GM12892 (cell line): ENCODE measurements around the gene IGDCC3.

Experiments
- POLR2A ChIP-seq: IDR thresholded peaks from 2 replicates; pipeline ENCODE4 v1.6.1; 2011; ENCODE audit warnings: low read depth, low read length, control low read depth
- POLR2AphosphoS5 ChIP-seq: IDR thresholded peaks from 2 replicates; pipeline ENCODE4 v1.6.1; 2011; ENCODE audit warnings: low read depth, low read length, control low read depth
- TAF1 ChIP-seq: IDR thresholded peaks from 2 replicates; pipeline ENCODE4 v1.6.1; 2011; ENCODE audit warnings: low read depth, mild to moderate bottlenecking, control low read depth, low read length, borderline replicate concordance

DNA sequence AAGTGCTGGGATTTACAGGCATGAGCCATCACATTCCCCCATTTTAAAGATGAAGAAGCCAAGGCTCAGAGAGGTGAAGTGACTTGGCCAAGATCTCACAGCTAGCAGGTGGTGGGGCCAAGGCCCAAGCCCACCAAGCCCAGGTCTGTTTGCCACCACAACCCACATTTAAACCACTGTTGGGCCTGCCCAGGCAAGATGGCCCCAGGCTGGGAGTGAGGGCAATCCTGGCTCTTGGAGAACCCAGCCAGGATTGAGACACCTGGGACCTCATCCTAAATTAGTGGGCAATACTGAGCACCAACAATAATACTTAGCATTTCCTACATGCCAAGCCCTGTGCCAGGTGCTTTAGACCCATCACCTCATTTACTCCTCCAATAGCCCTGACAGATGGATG, 6.9 kb downstream of the IGDCC3 start:
- TF ChIP-seq POLR2A (no peak), POLR2AphosphoS5 (no peak), TAF1 (no peak)
